B cell (primary cell): Measurements from ENCODE around the gene ZDHHC22.

Experiments
- CTCF ChIP-seq: fragments of 200-600 bp; IDR thresholded peaks from one replicate; pipeline ENCODE4 v1.8.0; 2022; ENCODE audit warnings: antibody characterized with exemption, mild to moderate bottlenecking
- EZH2 ChIP-seq: IDR thresholded peaks from 2 replicates; pipeline ENCODE4 v1.6.1; 2012; ENCODE audit warnings: borderline replicate concordance, low read depth, mild to moderate bottlenecking, moderate library complexity, low read length; ENCODE audit not compliant: insufficient read depth, poor library complexity, severe bottlenecking

- no peak for TF ChIP-seq EZH2
- TF ChIP-seq CTCF: no peak
Observed at GRCh38 chr14:77154421-77154820, 12.8 kb upstream of the ZDHHC22 start.
